GM19438 (cell line): ENCODE data around the gene PLP1.
A peak's percentile ranks its signal among the peaks of the same experiment; 100 is the strongest.
"Not testable (repeated sequence)": the region's sequence is repeated elsewhere in the genome, so short reads cannot be mapped to it uniquely, and the experiment has no call there.

Experiments used
- ATAC-seq: cut with Tn5 transposase; IDR thresholded peaks from one replicate; pipeline ENCODE4 v1.9.1; 2021; ENCODE audit warnings: low read depth; ENCODE audit not compliant: unreplicated experiment

The PLP1 gene

DNA sequence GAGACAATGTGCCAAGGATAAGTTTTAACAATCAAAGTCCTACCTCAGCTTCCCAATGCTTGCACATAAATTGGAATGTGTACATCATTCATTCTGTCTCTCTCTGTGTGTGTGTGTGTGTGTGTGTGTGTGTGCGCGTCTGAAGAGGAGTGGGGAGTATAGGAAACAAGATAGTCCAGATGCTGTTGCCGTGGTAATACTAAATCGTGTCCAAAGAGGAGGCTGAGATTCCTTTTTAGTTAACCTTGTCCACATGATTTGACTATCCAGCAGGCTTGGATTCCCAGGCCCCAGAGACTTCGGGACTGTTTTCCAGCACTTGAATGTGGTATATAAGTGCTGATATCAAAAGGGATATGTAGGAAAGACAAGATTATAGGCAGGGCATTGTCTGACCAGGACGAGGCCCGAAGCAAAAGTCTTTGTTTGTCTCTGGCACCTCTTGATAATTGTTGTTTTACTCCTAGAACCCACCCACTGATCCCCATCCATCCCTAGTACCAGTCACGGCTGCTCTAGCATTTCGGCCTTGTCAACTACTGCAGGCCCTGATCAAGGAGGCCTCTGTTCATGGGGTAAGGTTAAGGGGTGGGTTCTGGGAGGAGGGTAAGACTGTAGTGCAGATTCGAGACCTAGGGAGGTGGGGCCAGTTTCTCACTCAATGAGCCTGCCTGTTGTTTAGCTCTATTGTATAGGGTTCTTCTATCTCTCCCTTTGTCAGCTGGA lies 3.9 kb downstream of the PLP1 start:
- ATAC-seq = no peak

DNA sequence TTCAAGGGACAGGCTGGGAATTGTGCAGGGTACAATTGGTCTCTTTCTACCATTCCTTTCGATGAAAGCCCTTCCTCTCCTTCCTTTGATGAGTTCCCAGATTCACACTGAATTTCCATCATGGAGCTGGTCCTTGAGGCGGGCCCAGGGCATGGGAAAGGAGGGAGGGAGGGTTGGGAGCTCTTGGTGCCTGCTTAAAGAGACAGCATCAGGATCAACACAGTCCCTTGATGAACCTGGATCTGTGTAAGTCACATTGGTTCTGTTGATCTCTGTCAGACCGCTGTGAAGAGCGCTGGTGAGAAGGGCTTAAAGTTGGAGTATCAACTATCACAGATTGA lies 4.4 kb downstream of the PLP1 start:
- ATAC-seq = no peak

DNA sequence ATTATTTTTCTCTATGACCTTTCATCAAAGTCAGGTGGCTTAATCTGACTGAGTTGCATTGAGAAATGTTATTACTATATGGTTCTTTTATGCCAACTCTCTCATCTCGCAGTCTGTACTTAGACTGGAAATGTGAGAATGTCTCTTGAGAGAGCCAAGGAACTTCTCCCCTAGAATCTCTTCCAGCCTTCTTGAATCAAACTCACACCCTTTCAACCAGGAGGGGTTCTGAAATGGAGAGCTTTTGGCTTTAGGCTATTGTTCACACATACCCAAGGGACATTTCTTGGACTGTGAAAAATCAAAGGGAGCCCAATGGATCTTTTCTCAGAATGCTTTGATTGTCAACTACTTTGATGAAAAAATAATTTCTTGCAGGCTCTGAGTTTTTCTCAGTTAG lies 5.1 kb downstream of the PLP1 start:
- no peak for ATAC-seq

DNA sequence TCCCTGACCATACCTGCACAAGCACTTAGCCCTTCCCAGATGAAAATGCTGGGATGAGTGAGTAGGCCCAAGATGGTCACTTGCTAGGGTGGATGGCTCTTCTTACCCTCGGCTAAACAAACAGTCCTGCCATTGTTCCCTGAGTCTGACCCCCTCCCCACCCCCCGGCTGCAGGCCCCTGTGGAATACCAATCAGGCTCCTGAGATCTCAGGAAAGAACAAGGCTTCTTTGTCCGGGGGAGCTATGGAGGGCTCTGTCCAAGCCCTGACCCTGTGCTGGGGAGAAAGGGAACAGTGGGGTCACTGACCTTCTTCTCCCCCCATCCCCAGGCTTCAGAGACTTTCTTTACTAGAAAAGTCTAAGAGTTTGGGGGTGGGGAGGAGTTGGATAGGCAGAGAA lies 6.0 kb downstream of the PLP1 start:
- no peak for ATAC-seq

DNA sequence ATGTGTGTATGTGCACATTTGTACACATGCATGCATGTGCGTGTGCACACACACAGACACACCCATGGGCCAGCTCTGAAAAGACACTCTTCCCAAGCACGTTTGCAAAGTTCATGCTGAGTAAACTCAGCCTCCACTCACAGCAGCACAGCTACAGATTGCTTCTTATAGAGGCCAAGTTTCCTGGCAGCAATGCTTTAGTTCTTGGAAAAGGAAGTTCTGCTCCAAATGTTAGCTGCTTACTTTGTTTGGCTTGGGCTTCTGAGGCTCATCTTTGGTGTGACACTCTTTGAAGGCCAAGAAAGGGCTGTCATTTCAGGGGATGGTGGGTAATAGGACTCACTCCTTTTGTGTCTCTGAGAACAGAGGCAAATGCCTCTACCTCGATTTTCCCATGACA lies 6.6 kb downstream of the PLP1 start:
- no peak for ATAC-seq

DNA sequence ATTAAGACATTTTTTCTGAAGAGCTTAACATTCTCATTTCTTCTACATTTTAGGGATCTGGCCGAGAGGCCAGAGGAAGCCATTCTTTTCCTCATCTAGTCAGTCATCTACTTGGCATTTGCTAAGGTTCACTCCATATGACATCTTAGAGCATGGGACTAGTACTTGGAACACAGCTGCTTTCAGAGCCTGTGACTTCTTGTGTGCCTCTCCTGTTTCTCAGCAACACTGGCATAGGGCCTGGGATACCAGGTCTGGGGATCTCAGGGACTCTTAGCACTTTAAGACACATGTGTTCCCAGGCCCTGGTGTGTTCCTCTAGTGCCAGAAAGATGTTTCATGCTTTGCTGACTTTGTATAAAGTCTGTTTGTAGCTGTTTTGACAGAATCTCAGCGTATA lies 7.3 kb downstream of the PLP1 start:
- no peak for ATAC-seq

DNA sequence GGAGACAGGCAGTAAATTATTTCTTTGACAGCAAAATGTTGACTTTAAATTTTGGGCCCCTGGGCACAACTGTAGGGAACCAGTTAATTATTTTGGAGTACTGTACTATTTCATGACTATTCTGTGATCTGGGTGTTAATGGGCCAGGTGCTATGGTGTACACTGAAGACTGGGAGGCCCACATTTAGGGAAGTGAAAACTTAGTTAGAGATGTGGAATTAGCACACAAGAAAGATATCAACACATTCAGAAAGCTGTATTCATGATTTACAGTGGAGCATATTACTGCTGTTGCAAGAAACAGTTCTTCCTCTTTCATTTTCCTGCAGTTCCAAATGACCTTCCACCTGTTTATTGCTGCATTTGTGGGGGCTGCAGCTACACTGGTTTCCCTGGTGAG lies 12.4 kb downstream of the PLP1 start:
- ATAC-seq = peak; percentile 89

DNA sequence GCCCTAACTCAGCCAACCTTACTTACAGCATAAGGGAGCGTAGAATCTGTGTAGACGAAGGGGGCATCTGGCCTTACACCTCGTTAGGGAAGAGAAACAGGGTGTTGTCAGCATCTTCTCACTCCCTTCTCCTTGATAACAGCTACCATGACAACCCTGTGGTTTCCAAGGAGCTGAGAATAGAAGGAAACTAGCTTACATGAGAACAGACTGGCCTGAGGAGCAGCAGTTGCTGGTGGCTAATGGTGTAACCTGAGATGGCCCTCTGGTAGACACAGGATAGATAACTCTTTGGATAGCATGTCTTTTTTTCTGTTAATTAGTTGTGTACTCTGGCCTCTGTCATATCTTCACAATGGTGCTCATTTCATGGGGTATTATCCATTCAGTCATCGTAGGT lies 14.6 kb downstream of the PLP1 start:
- no peak for ATAC-seq

DNA sequence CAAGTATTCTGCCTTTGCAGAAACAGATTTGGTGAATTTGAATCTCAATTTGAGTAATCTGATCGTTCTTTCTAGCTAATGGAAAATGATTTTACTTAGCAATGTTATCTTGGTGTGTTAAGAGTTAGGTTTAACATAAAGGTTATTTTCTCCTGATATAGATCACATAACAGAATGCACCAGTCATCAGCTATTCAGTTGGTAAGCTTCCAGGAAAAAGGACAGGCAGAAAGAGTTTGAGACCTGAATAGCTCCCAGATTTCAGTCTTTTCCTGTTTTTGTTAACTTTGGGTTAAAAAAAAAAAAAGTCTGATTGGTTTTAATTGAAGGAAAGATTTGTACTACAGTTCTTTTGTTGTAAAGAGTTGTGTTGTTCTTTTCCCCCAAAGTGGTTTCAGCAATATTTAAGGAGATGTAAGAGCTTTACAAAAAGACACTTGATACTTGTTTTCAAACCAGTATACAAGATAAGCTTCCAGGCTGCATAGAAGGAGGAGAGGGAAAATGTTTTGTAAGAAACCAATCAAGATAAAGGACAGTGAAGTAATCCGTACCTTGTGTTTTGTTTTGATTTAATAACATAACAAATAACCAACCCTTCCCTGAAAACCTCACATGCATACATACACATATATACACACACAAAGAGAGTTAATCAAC lies 15.3 kb downstream of the PLP1 start:
- no peak for ATAC-seq

DNA sequence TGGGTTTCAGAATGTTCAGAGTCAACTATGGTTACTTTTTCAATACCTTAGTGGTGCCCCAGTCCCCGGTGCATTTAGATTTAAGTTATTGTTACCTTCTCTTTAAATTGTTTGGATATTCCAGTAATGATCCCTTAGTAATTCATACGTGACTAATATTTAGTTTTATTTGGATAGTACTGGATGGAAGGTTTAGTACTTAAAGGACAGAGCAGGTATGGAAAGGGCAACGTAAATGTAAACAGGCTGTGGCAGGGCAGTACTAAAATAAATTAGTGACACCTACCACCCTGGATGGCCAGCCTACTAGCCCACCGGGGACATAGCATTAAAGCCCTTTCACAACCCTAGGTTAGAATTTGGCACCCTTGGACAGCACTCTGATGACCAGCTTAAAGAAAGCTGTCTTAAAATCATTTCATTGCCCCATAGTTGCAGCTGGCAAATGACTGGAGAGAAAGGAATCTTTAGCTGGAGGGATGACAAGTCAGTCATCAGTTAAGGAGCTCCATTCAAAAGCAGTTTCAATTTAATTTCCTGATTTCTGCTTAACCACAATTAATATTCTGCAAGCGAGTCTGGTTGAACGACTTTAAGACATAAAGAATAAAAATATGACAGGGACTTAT lies 16.4 kb downstream of the PLP1 start:
- ATAC-seq = no peak

DNA sequence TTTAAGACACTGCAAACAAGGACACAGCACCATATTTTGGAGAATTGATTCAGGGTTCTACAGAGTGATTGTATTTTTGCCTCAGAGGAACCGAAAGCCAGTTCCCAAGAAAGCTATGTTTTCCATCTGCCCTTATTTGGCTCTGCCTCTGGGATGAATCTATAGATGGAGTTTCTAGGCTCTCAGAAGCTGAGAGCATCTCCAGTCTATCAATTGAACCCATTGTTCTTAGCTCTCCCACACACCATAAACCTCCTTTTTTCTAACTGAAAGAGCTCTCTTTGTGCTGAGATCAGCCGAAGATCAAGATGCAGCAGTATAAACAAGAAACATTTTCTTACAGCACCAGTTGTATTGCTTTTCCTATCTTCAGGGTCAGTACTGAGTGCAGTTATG lies 16.9 kb downstream of the PLP1 start:
- no peak for ATAC-seq

DNA sequence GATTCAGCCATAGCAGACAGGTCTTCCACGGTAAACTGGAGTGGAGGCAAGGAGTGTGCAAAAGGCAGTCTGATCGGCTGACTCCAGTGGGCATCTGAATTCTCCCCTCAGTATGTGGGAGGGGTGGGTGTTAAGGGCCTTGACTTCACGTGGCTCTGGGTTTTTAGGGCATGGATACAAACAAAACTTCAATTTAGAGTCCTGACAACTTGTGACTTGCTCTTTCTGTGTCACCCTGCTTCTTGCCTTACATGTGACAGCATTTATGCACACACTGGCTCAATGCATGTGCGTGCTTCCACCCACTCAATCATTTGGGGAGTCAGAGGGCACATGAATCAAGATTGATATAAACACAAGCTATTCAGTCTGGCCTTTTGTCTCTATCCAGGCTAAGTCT lies 17.5 kb downstream of the PLP1 start:
- ATAC-seq = no peak

DNA sequence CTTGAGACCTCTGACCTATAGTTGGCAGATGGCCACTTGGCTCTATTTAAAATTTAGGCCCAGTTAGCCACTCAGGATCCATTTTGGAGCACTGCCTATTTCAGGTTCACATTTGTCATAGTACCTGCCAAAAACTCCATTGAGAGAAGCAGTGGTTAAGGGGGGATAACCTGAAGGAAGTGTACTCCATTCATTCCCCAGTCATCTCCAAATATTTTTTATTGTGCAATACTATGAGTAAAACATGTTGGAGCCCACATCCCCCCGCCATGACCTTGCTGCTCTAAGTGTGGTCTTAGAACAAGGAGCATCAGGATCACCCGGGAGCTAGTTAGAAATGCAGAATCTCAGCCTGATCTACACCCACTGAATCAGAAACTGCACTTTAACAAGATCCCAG lies 21.1 kb downstream of the PLP1 start:
- ATAC-seq = no peak

DNA sequence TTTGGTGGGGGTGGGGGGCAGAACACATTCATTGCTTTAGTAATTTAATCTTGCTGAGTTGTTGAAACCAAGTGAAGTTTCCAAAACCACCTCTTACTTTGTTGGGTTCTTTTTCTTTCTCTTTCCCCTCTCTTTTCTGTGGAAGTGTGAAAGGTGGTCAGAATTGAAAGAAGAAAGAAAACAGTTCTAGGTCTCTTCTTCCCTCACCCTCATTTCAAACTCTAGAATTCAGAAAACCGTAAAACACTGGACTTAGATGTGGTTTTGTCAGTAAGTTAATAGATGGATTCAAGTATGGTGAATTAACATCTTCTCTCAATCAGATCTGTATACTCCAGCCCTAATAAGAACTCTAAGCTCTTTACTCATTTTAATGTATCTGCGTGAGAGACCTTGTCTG lies 23.7 kb downstream of the PLP1 start:
- no peak for ATAC-seq

DNA sequence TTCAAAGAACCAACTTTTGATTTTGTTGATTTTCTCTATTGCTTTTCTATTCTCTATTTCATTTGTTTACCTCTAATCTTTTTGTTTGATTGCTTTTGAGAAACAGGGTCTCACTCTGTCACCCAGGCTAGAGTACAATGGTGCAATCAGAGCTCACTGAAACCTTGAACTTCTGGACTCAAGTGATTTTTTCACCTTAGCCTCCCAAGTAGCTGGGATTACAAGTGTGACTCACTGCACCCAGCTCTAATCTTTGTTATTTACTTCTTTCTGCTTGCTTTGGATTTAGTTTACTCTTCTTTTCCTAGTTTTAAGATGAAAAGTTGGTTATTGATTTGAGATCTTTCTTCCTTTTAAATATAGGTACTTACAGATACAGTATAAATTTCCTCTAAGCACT lies 29.2 kb downstream of the PLP1 start:
- ATAC-seq = no peak

DNA sequence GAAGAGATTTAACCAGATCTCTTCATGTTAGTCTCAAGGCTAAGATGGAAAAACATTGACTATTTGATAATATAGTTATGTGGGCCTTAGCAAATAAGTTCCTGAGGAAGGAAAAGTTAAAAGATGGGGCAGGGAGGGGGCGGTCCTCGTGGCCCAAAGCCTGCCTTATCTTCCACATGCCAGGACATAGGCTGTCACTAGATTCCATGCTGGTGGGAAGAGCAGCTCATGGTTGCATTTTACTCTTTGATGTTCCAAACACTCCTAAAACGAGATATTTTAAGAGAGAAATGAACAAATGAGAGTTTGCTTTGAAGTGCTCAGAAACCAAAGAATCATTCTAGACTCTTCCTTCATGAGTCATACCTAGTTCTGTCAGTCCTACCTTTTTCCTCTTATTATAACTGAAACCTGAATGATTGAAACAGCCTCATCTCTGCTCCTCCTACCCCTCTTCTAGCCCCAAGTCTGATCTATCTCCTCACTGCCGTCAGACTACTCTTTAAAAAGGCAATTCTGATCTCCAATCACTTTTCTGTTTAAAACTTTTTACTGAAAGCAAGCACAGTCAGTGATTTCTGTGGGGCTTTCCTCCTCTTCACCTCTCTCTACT lies 30.3 kb downstream of the PLP1 start:
- no peak for ATAC-seq

DNA sequence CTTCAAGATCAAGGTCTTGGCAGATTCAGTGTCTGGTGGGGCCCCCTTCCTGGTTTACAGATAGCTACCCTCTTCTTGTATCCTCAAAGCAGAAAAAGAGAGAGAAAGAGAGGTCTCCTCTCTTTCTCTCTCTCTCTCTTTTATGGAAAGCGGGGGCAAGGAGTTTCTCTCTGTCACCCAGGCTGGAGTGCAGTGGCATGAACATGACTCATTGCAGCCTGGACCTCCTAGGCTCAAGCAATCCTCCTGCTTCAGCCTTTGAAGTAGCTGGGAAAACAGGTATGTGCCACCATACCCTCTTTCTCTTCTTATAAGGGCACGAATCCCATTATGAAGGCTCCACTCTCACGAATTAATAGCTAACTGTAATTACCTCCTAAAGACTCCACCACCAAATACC lies 35.2 kb downstream of the PLP1 start:
- ATAC-seq = no peak

DNA sequence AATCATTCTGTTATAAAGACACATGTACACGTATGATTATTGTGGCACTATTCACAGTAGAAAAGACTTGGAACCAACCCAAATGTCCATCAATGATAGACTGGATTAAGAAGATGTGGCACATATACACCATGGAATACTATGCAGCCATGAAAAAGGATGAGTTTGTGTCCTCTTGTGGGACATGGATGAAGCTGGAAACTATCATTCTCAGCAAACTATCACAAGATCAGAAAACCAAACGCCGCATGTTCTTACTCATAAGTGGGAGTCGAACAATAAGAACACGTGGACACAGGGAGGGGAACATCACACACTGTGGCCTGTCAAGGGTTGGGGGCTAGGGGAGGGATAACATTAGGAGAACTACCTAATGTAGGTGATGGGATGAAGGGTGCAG lies 40.5 kb downstream of the PLP1 start:
- not testable (repeated sequence) for ATAC-seq

DNA sequence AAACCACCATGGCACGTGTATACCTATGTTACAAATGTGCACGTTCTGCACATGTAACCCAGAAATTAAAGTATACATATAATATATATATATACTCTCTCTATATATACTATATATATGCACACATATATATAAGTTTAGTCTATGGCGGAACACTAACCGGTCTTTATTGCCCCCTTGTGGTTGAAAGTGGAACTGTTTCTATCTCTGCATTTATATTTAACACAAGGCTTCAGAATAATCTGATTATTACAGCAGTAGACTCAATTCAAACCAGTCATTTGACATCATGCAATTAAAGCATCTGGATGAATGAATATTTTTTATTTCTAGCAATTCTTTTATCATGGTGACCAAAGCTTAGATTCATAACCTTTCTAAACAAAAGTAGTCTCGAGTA lies 40.9 kb downstream of the PLP1 start:
- no peak for ATAC-seq

DNA sequence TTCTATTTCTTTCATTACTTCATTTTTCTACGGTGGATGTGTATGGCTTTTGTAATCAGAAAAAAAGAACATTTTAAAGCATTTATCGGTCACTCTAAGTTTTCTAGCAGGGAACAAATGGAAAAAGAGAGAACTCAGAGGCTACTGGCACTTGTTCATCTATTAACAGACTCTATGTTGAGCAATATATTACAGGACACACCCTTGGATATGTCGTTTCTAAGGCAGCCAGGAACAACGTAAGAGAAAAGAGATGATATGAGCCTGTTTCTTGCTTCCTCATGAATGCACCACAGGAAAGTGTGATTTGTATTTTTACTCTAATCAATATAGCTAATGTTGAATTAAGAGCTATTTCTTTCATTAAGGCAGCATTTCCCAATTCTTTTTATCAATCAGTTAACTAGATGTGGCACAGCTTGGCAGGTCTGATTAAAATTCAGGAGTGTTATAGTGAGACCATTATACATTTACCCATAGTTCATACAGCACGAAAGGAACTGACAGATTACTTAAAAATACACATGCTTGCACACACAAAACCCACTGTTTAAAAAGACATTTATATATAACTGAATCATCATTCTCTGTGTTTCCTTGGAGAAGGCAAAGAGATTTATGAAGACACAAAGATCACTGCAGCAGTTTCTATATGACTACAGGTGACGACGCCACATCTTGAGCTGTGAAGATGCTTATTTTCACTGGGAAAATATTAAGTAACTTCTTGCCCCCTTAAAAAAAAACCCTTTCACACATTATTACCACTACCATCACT lies 42.4 kb downstream of the PLP1 start:
- ATAC-seq = no peak

DNA sequence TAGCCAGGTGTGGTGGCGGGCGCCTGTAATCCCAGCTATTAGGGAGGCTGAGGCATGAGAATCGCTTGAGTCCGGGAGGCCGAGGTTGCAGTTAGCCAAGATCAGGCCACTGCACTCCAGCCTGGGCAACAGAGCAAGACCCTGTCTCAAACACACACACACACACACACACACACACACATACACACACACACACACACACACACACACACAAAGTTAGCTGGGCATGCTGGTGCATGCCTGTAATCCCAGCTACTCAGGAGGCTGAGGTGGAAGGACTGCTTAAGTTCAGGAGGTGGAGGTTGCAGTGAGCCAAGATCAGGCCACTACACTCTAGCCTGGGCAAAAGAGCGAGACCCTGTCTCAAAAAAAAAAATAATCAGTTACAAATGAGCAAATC lies 44.2 kb downstream of the PLP1 start:
- ATAC-seq = not testable (repeated sequence)
